Trophoblast cell (in vitro differentiated cells and primary cell): ENCODE data around the gene DHRS3.

Experiments
- DNase-seq, 2 donors: peaks; one replicate each; pipeline ENCODE4 v3.0.0-alpha.2; 2016
- H2AFZ ChIP-seq: 2 replicates; pipeline ENCODE4 v1.6.1; 2013; ENCODE audit warnings: low read length, moderate library complexity, mild to moderate bottlenecking; ENCODE audit not compliant: insufficient read depth, poor library complexity
- H2AK5ac ChIP-seq: 2 replicates; pipeline ENCODE4 v1.6.1; 2013; ENCODE audit warnings: mild to moderate bottlenecking, low read length
- H2BK120ac ChIP-seq: 2 replicates; pipeline ENCODE4 v1.6.1; 2013; ENCODE audit warnings: low read length, mild to moderate bottlenecking, moderate library complexity; ENCODE audit not compliant: insufficient read depth, poor library complexity
- H2BK12ac ChIP-seq: 2 replicates; pipeline ENCODE4 v1.6.1; 2013; ENCODE audit warnings: mild to moderate bottlenecking, low read length, moderate library complexity
- H2BK5ac ChIP-seq: 2 replicates; pipeline ENCODE4 v1.6.1; 2013; ENCODE audit warnings: low read length, low read depth, moderate library complexity, mild to moderate bottlenecking; ENCODE audit not compliant: poor library complexity
- H3K14ac ChIP-seq: 2 replicates; pipeline ENCODE4 v1.6.1; 2013; ENCODE audit warnings: mild to moderate bottlenecking, low read length
- H3K18ac ChIP-seq: 2 replicates; pipeline ENCODE4 v1.6.1; 2013; ENCODE audit warnings: mild to moderate bottlenecking, low read length
- H3K23ac ChIP-seq: 2 replicates; pipeline ENCODE4 v1.6.1; 2013; ENCODE audit warnings: low read length
- H3K27ac ChIP-seq: 2 replicates; pipeline ENCODE4 v1.5.1; 2013; ENCODE audit warnings: low read depth, mild to moderate bottlenecking, inconsistent platforms, low read length, moderate library complexity
- H3K27me3 ChIP-seq: 2 replicates; pipeline ENCODE4 v1.6.1; 2013; ENCODE audit warnings: inconsistent platforms, mild to moderate bottlenecking, low read length, moderate library complexity; ENCODE audit not compliant: insufficient read depth
- H3K36me3 ChIP-seq, 2 experiments: 1 replicate in 1 of 2; 2 replicates in 1 of 2; pipeline ENCODE4 v1.6.1; 2013; ENCODE audit warnings: low read length in 2 of 2, mild to moderate bottlenecking in 2 of 2, moderate library complexity in 1 of 2; ENCODE audit not compliant: insufficient read depth in 2 of 2, control insufficient read depth in 1 of 2
- H3K4ac ChIP-seq: 2 replicates; pipeline ENCODE4 v1.6.1; 2013; ENCODE audit warnings: low read depth, mild to moderate bottlenecking, low read length, moderate library complexity
- H3K4me1 ChIP-seq, 2 experiments: 1 replicate in 1 of 2; 2 replicates in 1 of 2; pipeline ENCODE4 v1.6.1; 2013; ENCODE audit warnings: low read length in 2 of 2, mild to moderate bottlenecking in 2 of 2, moderate library complexity in 1 of 2; ENCODE audit not compliant: insufficient read depth in 2 of 2, control insufficient read depth in 1 of 2
- H3K4me2 ChIP-seq: 2 replicates; pipeline ENCODE4 v1.6.1; 2013; ENCODE audit warnings: inconsistent platforms, mild to moderate bottlenecking, low read length, moderate library complexity
- H3K4me3 ChIP-seq: 2 replicates; pipeline ENCODE4 v1.5.1; 2013; ENCODE audit warnings: mild to moderate bottlenecking, low read depth, low read length, inconsistent platforms
- H3K79me1 ChIP-seq: one replicate; pipeline ENCODE4 v1.6.1; 2013; ENCODE audit warnings: low read length
- H3K79me2 ChIP-seq: 2 replicates; pipeline ENCODE4 v1.6.1; 2013; ENCODE audit warnings: low read length, mild to moderate bottlenecking; ENCODE audit not compliant: control insufficient read depth, insufficient read depth, poor library complexity
- H3K9ac ChIP-seq: 2 replicates; pipeline ENCODE4 v1.6.1; 2013; ENCODE audit warnings: mild to moderate bottlenecking, low read length
- H3K9me3 ChIP-seq: 2 replicates; pipeline ENCODE4 v1.6.1; 2013; ENCODE audit warnings: low read depth, mild to moderate bottlenecking, control low read depth, inconsistent platforms, low read length; ENCODE audit not compliant: insufficient read depth
- H4K12ac ChIP-seq: 2 replicates; pipeline ENCODE4 v1.6.1; 2013; ENCODE audit warnings: low read depth, mild to moderate bottlenecking, low read length, moderate library complexity
- H4K8ac ChIP-seq: 2 replicates; pipeline ENCODE4 v1.6.1; 2013; ENCODE audit warnings: low read depth, mild to moderate bottlenecking, low read length, moderate library complexity
- H4K91ac ChIP-seq: one replicate; pipeline ENCODE4 v1.6.1; 2013; ENCODE audit warnings: low read depth, mild to moderate bottlenecking, low read length, moderate library complexity
- WGBS: extraction: QIAGEN DNeasy Blood & Tissue Kit; methylation state at CpG from one replicate; pipeline ENCODE4 v1.1.7; 2013; ENCODE audit warnings: missing lambda C conversion rate; ENCODE audit not compliant: insufficient read length, insufficient coverage; ENCODE audit errors: extremely low coverage; 5-methylcytosine and 5-hydroxymethylcytosine counted together

Gene DHRS3

DNA sequence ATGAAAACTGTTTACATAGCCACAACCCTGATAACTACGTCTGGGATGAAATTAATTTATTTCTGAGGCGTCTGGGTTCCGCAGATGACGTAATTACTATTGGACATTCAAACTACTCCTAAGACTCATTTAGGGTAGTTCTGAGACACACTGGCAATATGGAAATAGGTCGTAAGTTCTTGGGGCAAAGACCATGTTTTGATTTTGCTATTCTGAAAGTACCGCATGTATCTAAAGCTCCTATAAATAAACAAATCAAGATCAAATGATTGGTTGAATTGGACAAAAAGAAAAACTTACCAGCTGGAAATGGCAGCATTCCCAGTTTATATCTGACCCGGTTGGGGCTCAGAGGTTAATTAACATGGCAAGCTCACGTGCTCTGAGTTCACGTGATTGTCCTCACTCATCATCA is 74.3 kb downstream of the DHRS3 start:
- Histone ChIP-seq H3K23ac (no peak overlapping the region), H2BK5ac (no peak overlapping the region), H3K14ac (no peak overlapping the region), H3K18ac (no peak overlapping the region), H3K4me2 (no peak overlapping the region), H2AK5ac (no peak overlapping the region), H3K79me2 (no peaks in the 10 kb centered on the region), H3K4ac (no peak overlapping the region), H4K8ac (no peak overlapping the region), H3K27me3 (no peaks in the 10 kb centered on the region), H4K91ac (no peak overlapping the region), H3K9me3 (no peaks in the 10 kb centered on the region), H4K12ac (no peak overlapping the region), H3K27ac (no peak overlapping the region), H3K9ac (no peak overlapping the region), H3K36me3 (no peaks in the 10 kb centered on the region), H3K4me1 (peaks cover 3 to 10% of the 10 kb centered on the region in 2 experiments), H2AFZ (no peak overlapping the region), H3K4me3 (no peak overlapping the region), H3K79me1 (no peaks in the 10 kb centered on the region), H2BK120ac (no peak overlapping the region), H2BK12ac (no peak overlapping the region)
- no CpG with 5 or more reads among the region's 9 CpGs for WGBS
- no peak for DNase-seq

DNA sequence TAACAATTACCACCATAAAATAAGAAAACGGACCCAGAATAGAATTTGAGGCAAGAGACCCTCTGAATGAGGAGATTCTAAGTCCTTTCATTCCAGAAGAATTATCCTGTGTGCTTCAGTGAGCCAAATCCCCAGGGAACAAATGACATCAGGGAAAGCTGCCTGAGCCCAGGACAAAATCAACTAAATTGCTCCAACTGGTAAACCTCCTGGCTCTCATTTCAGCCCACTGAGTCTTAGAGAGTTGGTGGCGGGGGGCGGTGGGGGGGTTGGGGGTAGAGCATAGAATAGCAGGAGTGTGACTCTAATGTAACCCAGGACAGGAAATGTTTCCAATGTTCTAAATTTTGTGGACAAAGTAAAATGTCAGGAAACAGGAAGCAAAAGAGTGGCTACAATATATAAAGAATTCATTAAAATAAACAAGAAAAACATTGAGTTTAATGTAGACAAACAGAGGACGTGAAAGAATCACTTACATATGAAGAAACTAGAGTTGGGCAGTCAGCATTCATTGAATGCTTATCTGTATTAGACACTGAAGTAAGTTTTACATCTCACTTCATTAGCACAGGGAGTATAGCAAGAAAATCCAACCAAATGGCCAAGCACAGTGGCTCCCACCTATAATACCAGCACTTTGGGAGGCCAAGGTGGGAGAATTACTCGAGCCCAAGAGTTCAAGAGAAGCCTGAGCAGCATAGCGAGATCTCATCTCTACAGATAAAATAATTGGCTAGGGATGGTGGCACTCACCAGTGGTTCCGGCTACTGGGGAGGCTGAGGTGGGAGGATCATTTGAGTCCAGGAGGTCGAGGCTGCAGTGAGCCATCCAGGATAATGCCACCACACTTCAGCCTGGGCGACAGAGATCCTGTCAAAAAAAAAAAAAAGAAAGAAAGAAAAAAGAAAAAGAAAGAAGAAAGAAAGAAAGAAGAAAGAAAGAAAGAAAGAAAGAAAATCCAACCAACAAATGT is 75.1 kb downstream of the DHRS3 start:
- no peak for DNase-seq
- peaks cover 3 to 10% of the 10 kb centered on the region in 2 experiments for H3K4me1 ChIP-seq
- H3K36me3 ChIP-seq: no peaks in the 10 kb centered on the region
- no peak overlapping the region for H3K23ac ChIP-seq
- no peak overlapping the region for H2BK12ac ChIP-seq
- H3K9me3 ChIP-seq: no peaks in the 10 kb centered on the region
- no peak overlapping the region for H2AK5ac ChIP-seq
- no peaks in the 10 kb centered on the region for H3K79me1 ChIP-seq
- H2BK120ac ChIP-seq: no peak overlapping the region
- H4K91ac ChIP-seq: no peak overlapping the region
- no peak overlapping the region for H3K9ac ChIP-seq
- H3K4me3 ChIP-seq: no peak overlapping the region
- no peak overlapping the region for H3K4ac ChIP-seq
- H3K27me3 ChIP-seq: no peaks in the 10 kb centered on the region
- no peak overlapping the region for H4K8ac ChIP-seq
- H3K4me2 ChIP-seq: no peak overlapping the region
- H3K27ac ChIP-seq: no peak overlapping the region
- no CpG with 5 or more reads among the region's 9 CpGs for WGBS
- H4K12ac ChIP-seq: no peak overlapping the region
- no peak overlapping the region for H3K14ac ChIP-seq
- H3K79me2 ChIP-seq: no peaks in the 10 kb centered on the region
- H2AFZ ChIP-seq: no peak overlapping the region
- H2BK5ac ChIP-seq: no peak overlapping the region
- H3K18ac ChIP-seq: no peak overlapping the region

DNA sequence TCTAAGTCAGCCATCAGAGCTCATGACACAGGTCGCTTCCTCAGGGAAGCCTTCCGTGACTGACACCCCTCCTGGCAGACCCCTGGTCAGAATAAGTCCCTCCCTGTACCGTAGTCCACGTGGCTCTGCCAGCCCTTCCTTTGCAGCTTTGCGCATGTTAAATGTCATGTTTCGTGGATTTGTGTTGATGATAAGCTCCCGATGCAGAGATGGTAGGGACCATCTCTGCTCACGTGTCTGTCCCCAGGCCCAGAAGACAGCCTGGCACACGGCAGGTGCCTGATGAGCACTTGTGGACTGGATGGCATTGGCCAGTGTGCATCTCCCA is 75.9 kb downstream of the DHRS3 start:
- Histone ChIP-seq H2BK12ac (no peak overlapping the region), H3K4me2 (no peak overlapping the region), H3K36me3 (no peaks in the 10 kb centered on the region), H2AFZ (no peak overlapping the region), H3K79me2 (no peaks in the 10 kb centered on the region), H2BK5ac (no peak overlapping the region), H3K23ac (no peak overlapping the region), H3K4me1 (peaks cover 3 to 10% of the 10 kb centered on the region in 2 experiments), H3K9ac (peak overlapping the region; percentile 50), H2AK5ac (no peak overlapping the region), H4K12ac (no peak overlapping the region), H3K4me3 (no peak overlapping the region), H4K8ac (no peak overlapping the region), H2BK120ac (no peak overlapping the region), H3K27ac (no peak overlapping the region), H3K4ac (no peak overlapping the region), H3K18ac (no peak overlapping the region), H3K14ac (no peak overlapping the region), H3K27me3 (no peaks in the 10 kb centered on the region), H3K9me3 (no peaks in the 10 kb centered on the region), H3K79me1 (no peaks in the 10 kb centered on the region), H4K91ac (no peak overlapping the region)
- WGBS: no CpG with 5 or more reads among the region's 9 CpGs
- DNase-seq: no peak

- Histone ChIP-seq H3K27ac (no peak overlapping the region), H2BK5ac (no peak overlapping the region), H2BK12ac (peak overlapping the region; percentile 11), H2BK120ac (no peak overlapping the region), H3K27me3 (no peaks in the 10 kb centered on the region), H3K4ac (no peak overlapping the region), H3K18ac (no peak overlapping the region), H2AK5ac (no peak overlapping the region), H4K12ac (no peak overlapping the region), H3K9ac (no peak overlapping the region), H3K23ac (no peak overlapping the region), H4K8ac (no peak overlapping the region), H3K14ac (no peak overlapping the region), H2AFZ (peak overlapping the region; percentile 6), H3K4me2 (no peak overlapping the region), H4K91ac (no peak overlapping the region), H3K9me3 (no peaks in the 10 kb centered on the region), H3K79me1 (no peaks in the 10 kb centered on the region), H3K36me3 (no peaks in the 10 kb centered on the region), H3K4me1 (peaks cover 3 to 10% of the 10 kb centered on the region in 2 experiments), H3K79me2 (no peaks in the 10 kb centered on the region), H3K4me3 (no peak overlapping the region)
- no peak for DNase-seq
- WGBS: no CpG with 5 or more reads among the region's 17 CpGs
These were observed 76.5 kb downstream of the DHRS3 start for GRCh38 chr1:12541274-12542137.
